ENCODE data around the gene DCTPP1.

GRCh38 chr16:30377050-30377811 lies 52.6 kb downstream of the DCTPP1 start:
- no peak for TF ChIP-seq CTCF (IDR thresholded peaks at IDR 0.05)
- no peak for TF ChIP-seq POLR2A (IDR thresholded peaks at IDR 0.05)
